Measurements from ENCODE around the gene C6orf132.

The C6orf132 gene

GRCh38 chr6:42105709-42106108 is 36.7 kb downstream of the C6orf132 start:
- DNase-seq (ENCODE audit: low read depth in 2 of 2): no peak

- DNase-seq (ENCODE audit: low read depth in 2 of 2): no peak
These were observed 37.2 kb downstream of the C6orf132 start for GRCh38 chr6:42105156-42105648.

GRCh38 chr6:42104804-42105125 is 37.7 kb downstream of the C6orf132 start:
- no peak for DNase-seq (ENCODE audit: low read depth in 2 of 2)

- peak; percentile 63 to 72 for DNase-seq (ENCODE audit: low read depth in 2 of 2)
These were observed 38.2 kb downstream of the C6orf132 start for GRCh38 chr6:42104095-42104803.

- DNase-seq (ENCODE audit: low read depth in 2 of 2): no peak
These were observed 38.7 kb downstream of the C6orf132 start for GRCh38 chr6:42103753-42104094.

GRCh38 chr6:42103216-42103615 is 39.2 kb downstream of the C6orf132 start:
- no peak for DNase-seq (ENCODE audit: low read depth in 2 of 2)

- DNase-seq (ENCODE audit: low read depth in 2 of 2): no peak
These were observed 41.2 kb downstream of the C6orf132 start for GRCh38 chr6:42101186-42101657.

GRCh38 chr6:42100029-42100901 is 42.2 kb downstream of the C6orf132 start:
- DNase-seq (ENCODE audit: low read depth in 2 of 2): peak in 1 of 2 donors; percentile 54

- peak in 1 of 2 donors; percentile 46 for DNase-seq (ENCODE audit: low read depth in 2 of 2)
These were observed 42.9 kb downstream of the C6orf132 start for GRCh38 chr6:42099340-42100028.

- no peak for DNase-seq (ENCODE audit: low read depth in 2 of 2)
These were observed 46.5 kb downstream of the C6orf132 start for GRCh38 chr6:42095776-42096541.

- no peak for DNase-seq (ENCODE audit: low read depth in 2 of 2)
These were observed 47.3 kb downstream of the C6orf132 start for GRCh38 chr6:42095094-42095493.

GRCh38 chr6:42093582-42094329 is 48.7 kb downstream of the C6orf132 start:
- no peak for DNase-seq (ENCODE audit: low read depth in 2 of 2)

GRCh38 chr6:42091718-42092023 is 50.7 kb downstream of the C6orf132 start:
- no peak for DNase-seq (ENCODE audit: low read depth in 2 of 2)

GRCh38 chr6:42090819-42091717 is 51.4 kb downstream of the C6orf132 start:
- no peak for DNase-seq (ENCODE audit: low read depth in 2 of 2)

GRCh38 chr6:42088101-42088591 is 54.3 kb downstream of the C6orf132 start:
- no peak for DNase-seq (ENCODE audit: low read depth in 2 of 2)

GRCh38 chr6:42086046-42087035 is 56.1 kb downstream of the C6orf132 start:
- DNase-seq (ENCODE audit: low read depth in 2 of 2): no peak

GRCh38 chr6:42084889-42085288 is 57.5 kb downstream of the C6orf132 start:
- no peak for DNase-seq (ENCODE audit: low read depth in 2 of 2)

GRCh38 chr6:42083530-42083929 is 58.9 kb downstream of the C6orf132 start:
- no peak for DNase-seq (ENCODE audit: low read depth in 2 of 2)

Measured in stimulated activated CD8-positive, alpha-beta memory T cell treated with anti-CD3 and anti-CD28 coated beads, Interleukin-2, amount 100 ng/mL, for 48 hours (primary cell).